ENCODE measurements around the gene CENPE. TPM values are rescaled to one million over a fixed set of nuclear protein-coding genes. Genes with fewer than 3 reads are reported as not detected.

The CENPE gene
- total RNA-seq, 1 experiment from 2014 or later, result 30.3 TPM

DNA sequence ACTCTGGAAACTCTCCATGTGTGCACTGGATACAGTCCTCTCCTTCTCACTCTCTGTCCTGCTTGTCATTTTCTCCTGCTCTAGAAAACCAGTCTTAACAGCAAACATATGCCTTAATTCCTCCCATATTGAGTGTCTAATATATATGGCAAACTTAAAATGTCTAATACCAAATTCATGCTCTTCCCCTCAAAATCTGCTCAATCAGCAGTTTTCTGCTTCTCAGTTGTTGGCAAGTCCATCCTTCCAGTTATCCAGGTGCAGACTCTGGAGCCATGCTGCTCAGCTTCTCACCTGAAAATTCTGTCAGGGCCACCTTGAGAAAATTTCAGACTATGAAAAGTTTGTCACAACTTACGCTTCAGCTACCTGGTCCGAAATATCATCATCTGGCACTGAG is 3.1 kb upstream of the CENPE start:
- TF ChIP-seq, protein P1, sequence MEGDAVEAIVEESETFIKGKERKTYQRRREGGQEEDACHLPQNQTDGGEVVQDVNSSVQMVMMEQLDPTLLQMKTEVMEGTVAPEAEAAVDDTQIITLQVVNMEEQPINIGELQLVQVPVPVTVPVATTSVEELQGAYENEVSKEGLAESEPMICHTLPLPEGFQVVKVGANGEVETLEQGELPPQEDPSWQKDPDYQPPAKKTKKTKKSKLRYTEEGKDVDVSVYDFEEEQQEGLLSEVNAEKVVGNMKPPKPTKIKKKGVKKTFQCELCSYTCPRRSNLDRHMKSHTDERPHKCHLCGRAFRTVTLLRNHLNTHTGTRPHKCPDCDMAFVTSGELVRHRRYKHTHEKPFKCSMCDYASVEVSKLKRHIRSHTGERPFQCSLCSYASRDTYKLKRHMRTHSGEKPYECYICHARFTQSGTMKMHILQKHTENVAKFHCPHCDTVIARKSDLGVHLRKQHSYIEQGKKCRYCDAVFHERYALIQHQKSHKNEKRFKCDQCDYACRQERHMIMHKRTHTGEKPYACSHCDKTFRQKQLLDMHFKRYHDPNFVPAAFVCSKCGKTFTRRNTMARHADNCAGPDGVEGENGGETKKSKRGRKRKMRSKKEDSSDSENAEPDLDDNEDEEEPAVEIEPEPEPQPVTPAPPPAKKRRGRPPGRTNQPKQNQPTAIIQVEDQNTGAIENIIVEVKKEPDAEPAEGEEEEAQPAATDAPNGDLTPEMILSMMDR (IDR thresholded peaks at IDR 0.05; ENCODE audit: insufficient read depth in 1 of 2, low read depth in 1 of 2, low read length in 1 of 2, severe bottlenecking in 1 of 2, unreplicated experiment in 1 of 2), result no peak
- H3K36me3 ChIP-seq (ENCODE audit: control insufficient read depth, insufficient read depth, low read length), result no peaks in the 10 kb centered on the region
- Mint-ChIP-seq H3K27me3 (ENCODE audit: insufficient read depth, unreplicated experiment) (no peaks in the 10 kb centered on the region), H3K27ac (ENCODE audit: unreplicated experiment) (no peak overlapping the region), H3K4me1 (ENCODE audit: low read depth, unreplicated experiment) (peaks cover 24% of the 10 kb centered on the region), H3K36me3 (ENCODE audit: insufficient read depth, unreplicated experiment) (peaks cover 10% of the 10 kb centered on the region), H3K4me3 (ENCODE audit: unreplicated experiment) (no peak overlapping the region), H3K9me3 (ENCODE audit: unreplicated experiment) (no peaks in the 10 kb centered on the region)
- H3K4me1 ChIP-seq, result peaks cover 14% of the 10 kb centered on the region
- DNase-seq, result no peak
- CTCF ChIA-PET, result no interaction called here
- H3K27me3 ChIP-seq (replicated peaks; ENCODE audit: control insufficient read depth, insufficient read depth, low read length), result no peaks in the 10 kb centered on the region
- H3K9me3 ChIP-seq, result no peaks in the 10 kb centered on the region
- POLR2A ChIA-PET, result no interaction called here
- no peak overlapping the region for H3K4me3 ChIP-seq (ENCODE audit: low read depth, low read length)
- no TSS peak for BruUV-seq (replicated peaks)
- intact Hi-C loops (cut with micrococcal nuclease; ENCODE audit: unreplicated experiment), result loop anchor here (5.0 to 10.0 kb wide), 3 partner anchors 224 to 554 kb away; no protein-coding TSS in a partner anchor

DNA sequence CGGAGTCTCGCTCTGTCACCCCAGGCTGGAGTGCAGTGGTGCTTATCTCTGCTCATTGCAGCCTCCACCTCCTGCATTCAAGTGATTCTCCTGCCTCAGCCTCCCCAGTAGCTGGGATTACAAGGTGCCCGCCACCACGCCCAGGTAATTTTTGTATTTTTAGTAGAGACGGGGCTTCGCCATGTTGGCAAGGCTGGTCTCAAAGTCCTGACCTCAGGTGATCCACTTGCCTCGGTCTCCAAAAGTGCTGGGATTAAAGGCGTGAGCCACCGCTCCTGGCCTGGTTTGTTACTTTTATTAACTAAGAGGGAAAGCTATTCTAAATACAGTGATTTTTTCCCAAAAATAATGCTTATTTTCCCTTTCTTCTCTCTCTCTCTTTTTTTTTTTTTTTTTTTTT is 866 bp upstream of the CENPE start:
- DNase-seq, result no peak
- Histone ChIP-seq H3K4me1 (peaks cover 19% of the 10 kb centered on the region), H3K36me3 (ENCODE audit: control insufficient read depth, insufficient read depth, low read length) (no peaks in the 10 kb centered on the region), H3K9me3 (no peaks in the 10 kb centered on the region), H3K27me3 (replicated peaks; ENCODE audit: control insufficient read depth, insufficient read depth, low read length) (no peaks in the 10 kb centered on the region), H3K4me3 (ENCODE audit: low read depth, low read length) (peak overlapping the region; percentile 92)
- Mint-ChIP-seq H3K9me3 (ENCODE audit: unreplicated experiment) (no peaks in the 10 kb centered on the region), H3K4me3 (ENCODE audit: unreplicated experiment) (peak overlapping the region; percentile 99), H3K4me1 (ENCODE audit: low read depth, unreplicated experiment) (peaks cover 24% of the 10 kb centered on the region), H3K36me3 (ENCODE audit: insufficient read depth, unreplicated experiment) (peaks cover 29% of the 10 kb centered on the region), H3K27ac (ENCODE audit: unreplicated experiment) (peak overlapping the region; percentile 99), H3K27me3 (ENCODE audit: insufficient read depth, unreplicated experiment) (no peaks in the 10 kb centered on the region)
- intact Hi-C loops (cut with micrococcal nuclease; ENCODE audit: unreplicated experiment), result no loop called here
- TF ChIP-seq, protein P1 (IDR thresholded peaks at IDR 0.05; ENCODE audit: insufficient read depth in 1 of 2, low read depth in 1 of 2, low read length in 1 of 2, severe bottlenecking in 1 of 2, unreplicated experiment in 1 of 2), result no peak
- BruUV-seq (replicated peaks), result no TSS peak
- ChIA-PET POLR2A (no interaction called here), CTCF (no interaction called here)

DNA sequence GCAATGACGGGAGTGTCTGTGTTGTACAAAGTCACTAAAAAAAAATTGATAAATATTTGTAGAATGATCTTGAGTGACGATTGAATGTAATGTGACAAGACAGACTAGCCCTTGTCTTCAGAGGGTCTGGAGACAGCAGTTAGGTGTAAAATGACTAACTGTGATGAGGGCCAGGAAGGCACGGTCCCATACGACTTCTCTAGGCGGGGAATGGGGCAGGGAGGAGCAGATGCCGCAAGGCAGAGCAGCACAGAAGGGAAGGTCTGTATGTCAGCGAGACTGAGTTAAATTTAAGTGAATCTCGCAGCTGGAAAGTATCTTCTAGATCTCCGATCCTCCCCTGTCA is 405 bp downstream of the CENPE start:
- DNase-seq, result no peak
- H3K36me3 Mint-ChIP-seq (ENCODE audit: insufficient read depth, unreplicated experiment), result peaks cover 29% of the 10 kb centered on the region
- ChIA-PET POLR2A (no interaction called here), CTCF (no interaction called here)
- peak overlapping the region; percentile 99 for H3K27ac Mint-ChIP-seq (ENCODE audit: unreplicated experiment)
- Histone ChIP-seq H3K4me3 (ENCODE audit: low read depth, low read length) (peak overlapping the region; percentile 92), H3K9me3 (no peaks in the 10 kb centered on the region), H3K4me1 (peaks cover 19% of the 10 kb centered on the region), H3K27me3 (replicated peaks; ENCODE audit: control insufficient read depth, insufficient read depth, low read length) (no peaks in the 10 kb centered on the region), H3K36me3 (ENCODE audit: control insufficient read depth, insufficient read depth, low read length) (no peaks in the 10 kb centered on the region)
- H3K27me3 Mint-ChIP-seq (ENCODE audit: insufficient read depth, unreplicated experiment), result no peaks in the 10 kb centered on the region
- peak overlapping the region; percentile 99 for H3K4me3 Mint-ChIP-seq (ENCODE audit: unreplicated experiment)
- no peaks in the 10 kb centered on the region for H3K9me3 Mint-ChIP-seq (ENCODE audit: unreplicated experiment)
- intact Hi-C loops (cut with micrococcal nuclease; ENCODE audit: unreplicated experiment), result loop anchor here (1.0 kb wide), 1 partner anchor 26 kb away; no protein-coding TSS in a partner anchor
- TSS peak; percentile 65 for BruUV-seq (replicated peaks)
- TF ChIP-seq, protein P1 (IDR thresholded peaks at IDR 0.05; ENCODE audit: insufficient read depth in 1 of 2, low read depth in 1 of 2, low read length in 1 of 2, severe bottlenecking in 1 of 2, unreplicated experiment in 1 of 2), result no peak
- H3K4me1 Mint-ChIP-seq (ENCODE audit: low read depth, unreplicated experiment), result peaks cover 24% of the 10 kb centered on the region

Data from Caco-2 (cell line).